Measurements from ENCODE around the gene OGDH. TPM values are rescaled to one million over a fixed set of nuclear protein-coding genes. Genes with fewer than 3 reads are reported as not detected.
"Not testable (repeated sequence)": the region's sequence is repeated elsewhere in the genome, so short reads cannot be mapped to it uniquely, and the experiment has no call there.

The OGDH gene
- total RNA-seq, 2 experiments from 2014 or later: 78.6 to 85.6 TPM

DNA sequence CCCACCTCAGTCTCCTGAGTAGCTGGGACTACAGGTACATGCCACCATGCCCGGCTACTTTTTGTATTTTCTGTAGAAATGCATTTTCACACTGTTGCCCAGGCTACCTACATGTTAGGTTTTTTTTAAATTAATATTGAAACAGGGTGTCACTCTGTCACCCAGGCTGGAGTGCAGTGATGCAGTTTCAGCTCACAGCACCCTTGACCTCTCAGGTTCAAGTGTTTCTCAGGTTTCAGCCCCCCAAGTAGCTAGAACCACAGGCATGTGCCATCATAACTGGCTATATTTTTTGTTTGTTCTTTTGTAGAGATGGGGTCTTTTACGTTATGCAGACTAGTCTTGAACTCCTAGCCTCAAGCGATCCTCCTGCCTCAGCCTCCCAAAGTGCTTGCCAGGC, 109.8 kb downstream of the OGDH start:
- no peak overlapping the region for H3K27ac Mint-ChIP-seq
- POLR2A ChIA-PET: no interaction called here
- H3K36me3 Mint-ChIP-seq (ENCODE audit: low read depth): peaks cover 1% of the 10 kb centered on the region
- no peak for ATAC-seq
- CTCF ChIA-PET: no interaction called here
- no peaks in the 10 kb centered on the region for H3K27me3 Mint-ChIP-seq
- H3K4me1 Mint-ChIP-seq (ENCODE audit: low read depth): peaks cover 4% of the 10 kb centered on the region
- H3K9me3 Mint-ChIP-seq: peaks cover 2% of the 10 kb centered on the region
- intact Hi-C loops (cut with micrococcal nuclease): no loop called here
- TF ChIP-seq, protein P1, sequence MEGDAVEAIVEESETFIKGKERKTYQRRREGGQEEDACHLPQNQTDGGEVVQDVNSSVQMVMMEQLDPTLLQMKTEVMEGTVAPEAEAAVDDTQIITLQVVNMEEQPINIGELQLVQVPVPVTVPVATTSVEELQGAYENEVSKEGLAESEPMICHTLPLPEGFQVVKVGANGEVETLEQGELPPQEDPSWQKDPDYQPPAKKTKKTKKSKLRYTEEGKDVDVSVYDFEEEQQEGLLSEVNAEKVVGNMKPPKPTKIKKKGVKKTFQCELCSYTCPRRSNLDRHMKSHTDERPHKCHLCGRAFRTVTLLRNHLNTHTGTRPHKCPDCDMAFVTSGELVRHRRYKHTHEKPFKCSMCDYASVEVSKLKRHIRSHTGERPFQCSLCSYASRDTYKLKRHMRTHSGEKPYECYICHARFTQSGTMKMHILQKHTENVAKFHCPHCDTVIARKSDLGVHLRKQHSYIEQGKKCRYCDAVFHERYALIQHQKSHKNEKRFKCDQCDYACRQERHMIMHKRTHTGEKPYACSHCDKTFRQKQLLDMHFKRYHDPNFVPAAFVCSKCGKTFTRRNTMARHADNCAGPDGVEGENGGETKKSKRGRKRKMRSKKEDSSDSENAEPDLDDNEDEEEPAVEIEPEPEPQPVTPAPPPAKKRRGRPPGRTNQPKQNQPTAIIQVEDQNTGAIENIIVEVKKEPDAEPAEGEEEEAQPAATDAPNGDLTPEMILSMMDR (IDR thresholded peaks at IDR 0.05): no peak
- no peak for DNase-seq
- no peak overlapping the region for H3K4me3 Mint-ChIP-seq

DNA sequence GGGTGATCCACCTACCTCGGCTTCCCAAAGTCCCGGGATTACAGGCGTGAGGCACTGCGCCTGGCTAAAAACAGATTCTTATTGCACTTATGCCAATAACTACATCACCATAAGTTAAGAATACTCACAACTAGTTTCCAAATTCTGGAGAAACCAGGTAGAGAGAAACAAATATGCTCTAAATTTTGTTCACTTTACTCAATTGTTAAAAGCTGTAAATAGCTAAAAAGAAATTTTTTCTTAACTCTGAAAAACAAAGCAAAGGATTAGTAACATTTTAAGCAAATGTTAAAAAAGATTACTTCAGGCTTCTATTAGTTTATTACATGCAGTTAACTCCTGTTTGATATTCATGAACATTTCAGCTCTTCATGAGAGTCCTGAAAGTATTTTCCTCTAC, 113.9 kb downstream of the OGDH start:
- Mint-ChIP-seq H3K4me3 (no peak overlapping the region), H3K27me3 (no peaks in the 10 kb centered on the region), H3K27ac (no peak overlapping the region), H3K9me3 (peaks cover 2% of the 10 kb centered on the region), H3K4me1 (ENCODE audit: low read depth) (no peaks in the 10 kb centered on the region), H3K36me3 (ENCODE audit: low read depth) (peaks cover 1% of the 10 kb centered on the region)
- intact Hi-C loops (cut with micrococcal nuclease): no loop called here
- DNase-seq (no peak), ATAC-seq (no peak)
- TF ChIP-seq, protein P1 (IDR thresholded peaks at IDR 0.05): no peak
- POLR2A ChIA-PET: no interaction called here
- CTCF ChIA-PET: no interaction called here

DNA sequence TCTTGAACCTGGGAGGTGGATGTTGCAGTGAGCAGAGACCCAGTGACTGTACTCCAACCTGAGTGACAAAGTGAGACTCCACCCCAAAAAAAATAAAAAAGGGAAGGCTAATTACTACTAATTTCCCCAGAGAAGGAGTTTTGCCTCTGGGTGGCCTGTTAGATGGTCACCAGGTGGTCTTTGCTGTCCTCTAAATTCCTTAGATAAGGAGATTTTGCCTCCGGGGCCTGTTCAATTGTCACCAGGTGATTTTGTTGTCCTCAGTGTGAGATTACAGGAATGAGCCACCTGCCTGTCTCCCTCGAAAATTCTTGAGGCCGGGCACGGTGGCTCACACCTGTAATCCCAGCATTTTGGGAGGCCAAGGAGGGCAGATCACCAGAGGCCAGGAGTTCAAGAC, 117.8 kb downstream of the OGDH start:
- H3K27me3 Mint-ChIP-seq: no peaks in the 10 kb centered on the region
- TF ChIP-seq, protein P1 (IDR thresholded peaks at IDR 0.05): no peak
- intact Hi-C loops (cut with micrococcal nuclease): no loop called here
- peaks cover 1% of the 10 kb centered on the region for H3K36me3 Mint-ChIP-seq (ENCODE audit: low read depth)
- DNase-seq (no peak), ATAC-seq (no peak)
- CTCF ChIA-PET: no interaction called here
- H3K4me1 Mint-ChIP-seq (ENCODE audit: low read depth): no peaks in the 10 kb centered on the region
- POLR2A ChIA-PET: no interaction called here
- no peak overlapping the region for H3K4me3 Mint-ChIP-seq
- no peak overlapping the region for H3K27ac Mint-ChIP-seq
- peaks cover 2% of the 10 kb centered on the region for H3K9me3 Mint-ChIP-seq

DNA sequence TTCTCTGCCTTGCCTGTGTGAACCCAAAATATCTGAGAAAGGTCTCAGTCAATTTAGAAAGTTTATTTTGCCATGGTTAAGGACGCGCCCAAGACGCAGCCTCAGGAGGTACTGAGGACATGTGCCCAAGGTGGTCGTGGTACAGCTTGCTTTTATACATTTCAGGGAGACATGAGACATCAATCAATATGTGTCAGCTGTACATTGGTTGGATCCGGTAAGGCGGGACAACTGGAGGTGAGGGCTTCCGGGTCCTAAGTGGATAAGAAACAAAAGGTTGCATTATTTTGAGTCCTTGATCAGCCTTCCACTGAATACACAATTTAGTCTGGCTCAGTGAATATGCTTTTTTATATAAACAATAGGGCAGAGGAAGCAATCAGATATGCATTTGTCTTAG, 119.8 kb downstream of the OGDH start:
- intact Hi-C loops (cut with micrococcal nuclease); ATAC-seq; POLR2A ChIA-PET: not testable (repeated sequence)

DNA sequence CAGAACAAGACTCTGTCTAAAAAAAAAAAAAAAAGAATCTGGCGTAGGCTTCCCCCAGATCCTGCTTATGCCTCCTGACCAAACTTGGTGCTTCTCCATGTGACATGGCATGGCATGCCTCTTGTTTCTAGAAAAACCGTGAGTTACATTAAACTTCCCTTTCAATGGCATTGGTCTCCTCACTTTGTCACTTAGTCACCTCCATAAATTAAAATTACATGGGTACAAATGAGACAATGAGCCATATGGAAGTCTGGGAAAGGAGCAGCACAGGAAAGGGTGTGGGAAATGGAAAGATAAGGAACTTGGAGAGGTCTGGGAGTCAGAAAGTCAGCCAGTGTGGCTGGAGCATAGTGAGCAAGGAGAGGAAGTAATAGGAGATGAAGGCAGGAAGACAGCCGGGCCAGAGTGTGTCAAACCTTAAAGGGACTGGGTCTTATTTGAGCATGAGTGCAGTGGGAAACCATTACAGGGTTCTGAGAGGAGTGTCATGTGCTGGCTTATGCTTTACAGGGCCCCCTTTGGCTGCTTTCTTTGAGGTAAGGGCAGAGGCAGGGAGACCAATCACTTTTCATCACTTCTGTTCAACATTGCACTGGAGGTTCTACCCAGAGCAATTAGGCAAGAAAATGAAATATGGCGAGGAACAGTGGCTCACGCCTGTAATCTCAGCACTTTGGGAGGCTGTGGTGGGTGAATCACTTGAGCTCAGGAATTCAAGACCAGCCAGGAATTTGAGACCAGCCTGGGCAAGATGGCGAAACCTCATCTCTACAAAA, 120.9 kb downstream of the OGDH start:
- intact Hi-C loops (cut with micrococcal nuclease): no loop called here
- Mint-ChIP-seq H3K9me3 (no peaks in the 10 kb centered on the region), H3K4me3 (no peak overlapping the region), H3K27ac (no peak overlapping the region), H3K27me3 (no peaks in the 10 kb centered on the region), H3K4me1 (ENCODE audit: low read depth) (peaks cover 2% of the 10 kb centered on the region), H3K36me3 (ENCODE audit: low read depth) (no peaks in the 10 kb centered on the region)
- ATAC-seq (no peak), DNase-seq (no peak)
- TF ChIP-seq, protein P1 (IDR thresholded peaks at IDR 0.05): no peak
- ChIA-PET POLR2A (no interaction called here), CTCF (interaction anchor here (0.7 kb wide), 1 partner anchor 369 kb away, joined by 3 read pairs; no protein-coding TSS in a partner anchor)

More for the DNA sequence above, 119.8 kb downstream of the OGDH start:
- H3K36me3 Mint-ChIP-seq (ENCODE audit: low read depth); H3K4me1 Mint-ChIP-seq (ENCODE audit: low read depth); H3K4me3 Mint-ChIP-seq; H3K27ac Mint-ChIP-seq; CTCF ChIA-PET; H3K9me3 Mint-ChIP-seq; H3K27me3 Mint-ChIP-seq; DNase-seq: not testable (repeated sequence)

All from activated CD8-positive, alpha-beta T cell treated with anti-CD3 and anti-CD28 coated beads for 36 hours (primary cell).